Lower leg skin (tissue), 3 donors: ENCODE results near the gene LCE3D.

Source experiments
- POLR2A ChIP-seq, 2 donors: fragments of 450-650 bp; IDR thresholded peaks; one replicate each; pipeline ENCODE4 v1.6.1; 2016 to 2017; ENCODE audit warnings: antibody characterized with exemption in 2 of 2, mild to moderate bottlenecking in 1 of 2, moderate library complexity in 1 of 2
- TF ChIP-seq, protein P1 (sequence below), 3 donors: fragments of 450-650 bp; IDR thresholded peaks; one replicate each; pipeline ENCODE4 v1.5.1; 2016; ENCODE audit warnings: antibody characterized with exemption in 3 of 3, mild to moderate bottlenecking in 3 of 3, moderate library complexity in 2 of 3

DNA sequence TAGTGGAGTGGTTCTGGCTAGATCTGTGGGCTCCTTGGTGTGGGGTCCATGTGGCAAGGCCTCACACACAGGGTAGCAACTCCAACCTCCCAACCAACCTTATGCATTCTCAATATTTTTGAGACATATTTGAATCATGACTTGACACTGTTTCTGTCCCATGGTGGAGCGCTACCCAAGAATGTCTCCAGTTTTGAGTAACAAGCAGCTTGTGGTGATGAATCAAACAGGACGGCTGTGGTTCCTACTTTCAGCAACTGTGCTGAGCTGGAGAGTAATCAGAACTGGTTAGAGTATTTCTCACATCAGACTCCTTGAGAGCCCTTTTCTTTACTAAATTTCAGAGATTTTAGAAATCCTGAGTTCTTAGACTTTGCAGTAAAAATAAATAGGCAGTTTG lies 3.1 kb downstream of the LCE3D start:
- TF ChIP-seq, protein P1, sequence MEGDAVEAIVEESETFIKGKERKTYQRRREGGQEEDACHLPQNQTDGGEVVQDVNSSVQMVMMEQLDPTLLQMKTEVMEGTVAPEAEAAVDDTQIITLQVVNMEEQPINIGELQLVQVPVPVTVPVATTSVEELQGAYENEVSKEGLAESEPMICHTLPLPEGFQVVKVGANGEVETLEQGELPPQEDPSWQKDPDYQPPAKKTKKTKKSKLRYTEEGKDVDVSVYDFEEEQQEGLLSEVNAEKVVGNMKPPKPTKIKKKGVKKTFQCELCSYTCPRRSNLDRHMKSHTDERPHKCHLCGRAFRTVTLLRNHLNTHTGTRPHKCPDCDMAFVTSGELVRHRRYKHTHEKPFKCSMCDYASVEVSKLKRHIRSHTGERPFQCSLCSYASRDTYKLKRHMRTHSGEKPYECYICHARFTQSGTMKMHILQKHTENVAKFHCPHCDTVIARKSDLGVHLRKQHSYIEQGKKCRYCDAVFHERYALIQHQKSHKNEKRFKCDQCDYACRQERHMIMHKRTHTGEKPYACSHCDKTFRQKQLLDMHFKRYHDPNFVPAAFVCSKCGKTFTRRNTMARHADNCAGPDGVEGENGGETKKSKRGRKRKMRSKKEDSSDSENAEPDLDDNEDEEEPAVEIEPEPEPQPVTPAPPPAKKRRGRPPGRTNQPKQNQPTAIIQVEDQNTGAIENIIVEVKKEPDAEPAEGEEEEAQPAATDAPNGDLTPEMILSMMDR (IDR thresholded peaks at IDR 0.05) = no peak
- TF ChIP-seq POLR2A (IDR thresholded peaks at IDR 0.05) = no peak
